Measurements from ENCODE around the gene ICAM4. TPM values are rescaled to one million over a fixed set of nuclear protein-coding genes. Genes with fewer than 3 reads are reported as not detected.

ICAM4 gene
- total RNA-seq, 1 experiment from 2014 or later, result 2.0 TPM

DNA sequence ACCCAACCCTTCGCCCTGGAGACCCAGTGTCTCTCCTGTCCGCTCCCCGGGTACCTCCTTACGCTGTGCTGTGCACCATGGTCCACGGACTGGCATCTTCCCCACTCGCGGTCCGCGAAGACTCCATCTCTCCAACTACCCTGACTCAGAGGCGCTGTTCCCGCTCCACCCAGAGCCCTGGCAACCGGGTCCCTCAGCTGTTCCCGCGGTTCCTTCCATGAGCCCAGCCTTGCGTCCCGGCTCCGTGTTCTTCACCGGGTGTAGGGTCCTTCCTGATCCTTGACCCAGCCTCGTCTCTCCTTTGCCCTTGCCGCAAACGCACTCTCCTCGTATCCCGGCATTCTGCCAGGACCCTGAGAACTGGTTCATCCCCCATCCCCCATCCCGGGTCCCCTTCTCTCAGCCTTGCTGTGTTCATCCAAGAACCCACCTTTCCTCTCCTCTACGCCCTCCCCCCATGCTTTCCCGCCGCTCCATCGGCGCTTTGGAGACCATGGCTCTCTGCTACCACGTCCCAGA lies 3.7 kb downstream of the ICAM4 start:
- ChIA-PET CTCF (interaction anchor here (0.6 to 9.0 kb wide), 13 partner anchors 11 to 133 kb away, joined by 4 to 180 read pairs (median 15); partner anchors contain the start of genes CDC37, ICAM1, RAVER1 and TYK2), POLR2A (interaction anchor here (1.7 to 1.8 kb wide), 2 partner anchors 63 kb away, joined by 5 to 7 read pairs; no protein-coding TSS in a partner anchor)
- TF ChIP-seq TP53 (CRISPR knock-in tag; IDR thresholded peaks at IDR 0.05) (no peak), FOXP1 (CRISPR knock-in tag; IDR thresholded peaks at IDR 0.05; ENCODE audit: borderline replicate concordance) (no peak), GTF2I (CRISPR knock-in tag; conservative IDR thresholded peaks at IDR 0.05) (no peak), HMGA2 (CRISPR knock-in tag; IDR thresholded peaks at IDR 0.05) (no peak), ZNF396 (CRISPR knock-in tag; IDR thresholded peaks at IDR 0.05; ENCODE audit: borderline replicate concordance) (no peak), NR3C1 (CRISPR knock-in tag; conservative IDR thresholded peaks at IDR 0.05; ENCODE audit: low read depth) (no peak), ZNF671 (CRISPR knock-in tag; IDR thresholded peaks at IDR 0.05) (no peak), FOXK1 (CRISPR knock-in tag; IDR thresholded peaks at IDR 0.05) (no peak), GRHL2 (CRISPR knock-in tag; IDR thresholded peaks at IDR 0.05; ENCODE audit: insufficient replicate concordance, severe bottlenecking) (no peak), ZBTB21 (CRISPR knock-in tag; IDR thresholded peaks at IDR 0.05; ENCODE audit: borderline replicate concordance) (no peak)
- TF ChIP-seq, protein P1, sequence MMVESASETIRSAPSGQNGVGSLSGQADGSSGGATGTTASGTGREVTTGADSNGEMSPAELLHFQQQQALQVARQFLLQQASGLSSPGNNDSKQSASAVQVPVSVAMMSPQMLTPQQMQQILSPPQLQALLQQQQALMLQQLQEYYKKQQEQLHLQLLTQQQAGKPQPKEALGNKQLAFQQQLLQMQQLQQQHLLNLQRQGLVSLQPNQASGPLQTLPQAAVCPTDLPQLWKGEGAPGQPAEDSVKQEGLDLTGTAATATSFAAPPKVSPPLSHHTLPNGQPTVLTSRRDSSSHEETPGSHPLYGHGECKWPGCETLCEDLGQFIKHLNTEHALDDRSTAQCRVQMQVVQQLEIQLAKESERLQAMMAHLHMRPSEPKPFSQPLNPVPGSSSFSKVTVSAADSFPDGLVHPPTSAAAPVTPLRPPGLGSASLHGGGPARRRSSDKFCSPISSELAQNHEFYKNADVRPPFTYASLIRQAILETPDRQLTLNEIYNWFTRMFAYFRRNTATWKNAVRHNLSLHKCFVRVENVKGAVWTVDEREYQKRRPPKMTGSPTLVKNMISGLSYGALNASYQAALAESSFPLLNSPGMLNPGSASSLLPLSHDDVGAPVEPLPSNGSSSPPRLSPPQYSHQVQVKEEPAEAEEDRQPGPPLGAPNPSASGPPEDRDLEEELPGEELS (CRISPR knock-in tag; IDR thresholded peaks at IDR 0.05), result no peak
- TF ChIP-seq, protein P2, sequence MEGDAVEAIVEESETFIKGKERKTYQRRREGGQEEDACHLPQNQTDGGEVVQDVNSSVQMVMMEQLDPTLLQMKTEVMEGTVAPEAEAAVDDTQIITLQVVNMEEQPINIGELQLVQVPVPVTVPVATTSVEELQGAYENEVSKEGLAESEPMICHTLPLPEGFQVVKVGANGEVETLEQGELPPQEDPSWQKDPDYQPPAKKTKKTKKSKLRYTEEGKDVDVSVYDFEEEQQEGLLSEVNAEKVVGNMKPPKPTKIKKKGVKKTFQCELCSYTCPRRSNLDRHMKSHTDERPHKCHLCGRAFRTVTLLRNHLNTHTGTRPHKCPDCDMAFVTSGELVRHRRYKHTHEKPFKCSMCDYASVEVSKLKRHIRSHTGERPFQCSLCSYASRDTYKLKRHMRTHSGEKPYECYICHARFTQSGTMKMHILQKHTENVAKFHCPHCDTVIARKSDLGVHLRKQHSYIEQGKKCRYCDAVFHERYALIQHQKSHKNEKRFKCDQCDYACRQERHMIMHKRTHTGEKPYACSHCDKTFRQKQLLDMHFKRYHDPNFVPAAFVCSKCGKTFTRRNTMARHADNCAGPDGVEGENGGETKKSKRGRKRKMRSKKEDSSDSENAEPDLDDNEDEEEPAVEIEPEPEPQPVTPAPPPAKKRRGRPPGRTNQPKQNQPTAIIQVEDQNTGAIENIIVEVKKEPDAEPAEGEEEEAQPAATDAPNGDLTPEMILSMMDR (IDR thresholded peaks at IDR 0.05), result no peak
- TF ChIP-seq, protein P3, sequence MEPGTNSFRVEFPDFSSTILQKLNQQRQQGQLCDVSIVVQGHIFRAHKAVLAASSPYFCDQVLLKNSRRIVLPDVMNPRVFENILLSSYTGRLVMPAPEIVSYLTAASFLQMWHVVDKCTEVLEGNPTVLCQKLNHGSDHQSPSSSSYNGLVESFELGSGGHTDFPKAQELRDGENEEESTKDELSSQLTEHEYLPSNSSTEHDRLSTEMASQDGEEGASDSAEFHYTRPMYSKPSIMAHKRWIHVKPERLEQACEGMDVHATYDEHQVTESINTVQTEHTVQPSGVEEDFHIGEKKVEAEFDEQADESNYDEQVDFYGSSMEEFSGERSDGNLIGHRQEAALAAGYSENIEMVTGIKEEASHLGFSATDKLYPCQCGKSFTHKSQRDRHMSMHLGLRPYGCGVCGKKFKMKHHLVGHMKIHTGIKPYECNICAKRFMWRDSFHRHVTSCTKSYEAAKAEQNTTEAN (CRISPR knock-in tag; IDR thresholded peaks at IDR 0.05), result no peak
- TF ChIP-seq, protein P4, sequence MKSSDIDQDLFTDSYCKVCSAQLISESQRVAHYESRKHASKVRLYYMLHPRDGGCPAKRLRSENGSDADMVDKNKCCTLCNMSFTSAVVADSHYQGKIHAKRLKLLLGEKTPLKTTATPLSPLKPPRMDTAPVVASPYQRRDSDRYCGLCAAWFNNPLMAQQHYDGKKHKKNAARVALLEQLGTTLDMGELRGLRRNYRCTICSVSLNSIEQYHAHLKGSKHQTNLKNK (CRISPR knock-in tag; IDR thresholded peaks at IDR 0.05), result no peak
- TF ChIP-seq, protein P5, sequence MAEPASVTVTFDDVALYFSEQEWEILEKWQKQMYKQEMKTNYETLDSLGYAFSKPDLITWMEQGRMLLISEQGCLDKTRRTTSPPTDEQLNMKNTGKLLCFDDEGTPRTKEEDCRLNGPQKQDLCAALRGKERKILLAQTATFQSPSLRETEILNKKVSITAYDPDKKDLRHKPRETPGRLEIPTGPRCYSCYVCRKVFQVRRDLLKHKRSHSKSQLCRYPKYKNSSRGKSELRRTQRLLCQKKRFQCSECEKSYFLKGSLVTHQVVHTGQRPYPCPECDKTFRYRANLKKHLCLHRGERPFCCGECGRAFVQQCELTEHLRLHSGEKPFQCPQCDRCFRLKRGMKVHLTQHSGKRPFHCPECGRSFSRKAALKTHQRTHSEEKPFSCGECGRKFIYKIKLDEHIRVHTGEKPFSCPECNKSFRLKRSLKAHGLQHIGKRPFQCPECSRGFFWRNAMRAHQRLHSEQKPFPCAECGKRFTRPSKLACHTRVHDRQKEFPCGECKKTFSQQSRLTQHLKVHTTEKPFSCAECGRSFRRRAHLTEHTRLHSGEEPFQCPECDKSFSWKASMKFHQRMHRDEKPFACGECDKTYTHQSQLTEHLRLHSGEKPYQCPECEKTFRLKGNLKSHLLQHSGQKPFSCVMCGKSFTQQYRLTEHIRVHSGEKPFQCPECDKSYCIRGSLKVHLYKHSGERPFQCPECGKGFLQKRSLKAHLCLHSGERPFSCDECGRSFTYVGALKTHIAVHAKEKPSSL (CRISPR knock-in tag; conservative IDR thresholded peaks at IDR 0.05), result no peak
- peaks cover 38% of the 10 kb centered on the region for H3K4me1 Mint-ChIP-seq
- no peaks in the 10 kb centered on the region for H3K9me3 Mint-ChIP-seq
- no peak overlapping the region for H3K27ac Mint-ChIP-seq
- peaks cover 92% of the 10 kb centered on the region for H3K27me3 Mint-ChIP-seq (ENCODE audit: low read depth)
- no peaks in the 10 kb centered on the region for H3K36me3 Mint-ChIP-seq
- H3K4me3 Mint-ChIP-seq, result peak overlapping the region; percentile 82
- DNase-seq (ENCODE audit: low spot score) (peak; percentile 59), ATAC-seq (no peak)

DNA sequence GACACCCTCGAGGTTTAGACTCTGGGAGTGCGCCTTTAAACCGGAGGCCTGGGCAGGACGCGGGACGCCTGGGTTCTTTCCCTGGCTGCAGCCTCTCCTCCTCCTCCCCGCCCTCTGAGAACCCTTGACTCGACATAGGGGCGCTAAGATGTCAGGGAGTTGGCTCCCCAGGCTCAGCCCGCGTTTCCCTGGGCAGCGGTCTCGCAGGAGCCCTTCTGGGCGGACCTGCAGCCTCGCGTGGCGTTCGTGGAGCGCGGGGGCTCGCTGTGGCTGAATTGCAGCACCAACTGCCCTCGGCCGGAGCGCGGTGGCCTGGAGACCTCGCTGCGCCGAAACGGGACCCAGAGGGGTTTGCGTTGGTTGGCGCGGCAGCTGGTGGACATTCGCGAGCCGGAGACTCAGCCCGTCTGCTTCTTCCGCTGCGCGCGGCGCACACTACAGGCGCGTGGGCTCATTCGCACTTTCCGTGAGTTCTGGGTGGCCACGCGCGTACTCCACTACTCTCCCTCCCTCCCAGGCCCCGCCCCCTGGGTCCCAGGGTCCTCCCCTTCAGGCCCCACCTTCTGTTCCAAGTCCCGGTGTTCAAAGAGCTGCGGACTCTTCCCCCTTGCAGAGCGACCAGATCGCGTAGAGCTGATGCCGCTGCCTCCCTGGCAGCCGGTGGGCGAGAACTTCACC lies 4.3 kb downstream of the ICAM4 start:
- TF ChIP-seq FOXP1 (CRISPR knock-in tag; IDR thresholded peaks at IDR 0.05; ENCODE audit: borderline replicate concordance) (peak; percentile 59; the same call in 1 of the 2 replicates), NR3C1 (CRISPR knock-in tag; conservative IDR thresholded peaks at IDR 0.05; ENCODE audit: low read depth) (no peak), TCF7 (CRISPR knock-in tag; IDR thresholded peaks at IDR 0.05; ENCODE audit: low read depth) (0 out of 2 replicates have a peak, but pooled peaks have one; percentile 24), NR1H2 (CRISPR knock-in tag; IDR thresholded peaks at IDR 0.05) (0 out of 2 replicates have a peak, but pooled peaks have one; percentile 22), FOXK1 (CRISPR knock-in tag; IDR thresholded peaks at IDR 0.05) (peak; percentile 19; the same call in 1 of the 2 replicates), NFYB (CRISPR knock-in tag; conservative IDR thresholded peaks at IDR 0.05; ENCODE audit: low read depth) (0 out of 2 replicates have a peak, but pooled peaks have one; percentile 7), SP1 (CRISPR knock-in tag; conservative IDR thresholded peaks at IDR 0.05) (0 out of 2 replicates have a peak, but pooled peaks have one; percentile 58)
- TF ChIP-seq, protein P6, sequence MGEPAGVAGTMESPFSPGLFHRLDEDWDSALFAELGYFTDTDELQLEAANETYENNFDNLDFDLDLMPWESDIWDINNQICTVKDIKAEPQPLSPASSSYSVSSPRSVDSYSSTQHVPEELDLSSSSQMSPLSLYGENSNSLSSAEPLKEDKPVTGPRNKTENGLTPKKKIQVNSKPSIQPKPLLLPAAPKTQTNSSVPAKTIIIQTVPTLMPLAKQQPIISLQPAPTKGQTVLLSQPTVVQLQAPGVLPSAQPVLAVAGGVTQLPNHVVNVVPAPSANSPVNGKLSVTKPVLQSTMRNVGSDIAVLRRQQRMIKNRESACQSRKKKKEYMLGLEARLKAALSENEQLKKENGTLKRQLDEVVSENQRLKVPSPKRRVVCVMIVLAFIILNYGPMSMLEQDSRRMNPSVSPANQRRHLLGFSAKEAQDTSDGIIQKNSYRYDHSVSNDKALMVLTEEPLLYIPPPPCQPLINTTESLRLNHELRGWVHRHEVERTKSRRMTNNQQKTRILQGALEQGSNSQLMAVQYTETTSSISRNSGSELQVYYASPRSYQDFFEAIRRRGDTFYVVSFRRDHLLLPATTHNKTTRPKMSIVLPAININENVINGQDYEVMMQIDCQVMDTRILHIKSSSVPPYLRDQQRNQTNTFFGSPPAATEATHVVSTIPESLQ (CRISPR knock-in tag; IDR thresholded peaks at IDR 0.05), result no peak
- H3K27ac Mint-ChIP-seq, result no peak overlapping the region
- CTCF ChIA-PET, result interaction anchor here (0.6 to 9.0 kb wide), 15 partner anchors 19 to 196 kb away, joined by 3 to 180 read pairs (median 4); partner anchors contain the start of genes CDC37, ICAM1, PDE4A and RAVER1
- peak overlapping the region; percentile 82 for H3K4me3 Mint-ChIP-seq
- ATAC-seq (no peak), DNase-seq (ENCODE audit: low spot score) (peak; percentile 73)
- no peaks in the 10 kb centered on the region for H3K36me3 Mint-ChIP-seq
- H3K9me3 Mint-ChIP-seq, result no peaks in the 10 kb centered on the region
- POLR2A ChIA-PET, result interaction anchor here (1.0 to 1.7 kb wide), 4 partner anchors 20 to 62 kb away, joined by 3 to 8 read pairs (median 5); partner anchors contain the start of gene ICAM1
- H3K4me1 Mint-ChIP-seq, result peaks cover 42% of the 10 kb centered on the region
- peaks cover 98% of the 10 kb centered on the region for H3K27me3 Mint-ChIP-seq (ENCODE audit: low read depth)
